Parathyroid adenoma (tissue), 2 donors: ENCODE results near the gene DCP1B.

ENCODE experiments used
- H2AFZ ChIP-seq: fragments of 300-600 bp; sonication (generic); one replicate; pipeline ENCODE4 v1.7.0; 2017; ENCODE audit warnings: antibody characterized with exemption, mild to moderate bottlenecking
- H3K27ac ChIP-seq: fragments of 300-600 bp; sonication (generic); one replicate; pipeline ENCODE4 v1.7.0; 2017
- H3K27me3 ChIP-seq: fragments of 300-600 bp; sonication (generic); one replicate; pipeline ENCODE4 v1.7.0; 2017; ENCODE audit warnings: low read length; ENCODE audit not compliant: control insufficient read depth, insufficient read depth
- H3K36me3 ChIP-seq: fragments of 300-600 bp; sonication (generic); one replicate; pipeline ENCODE4 v1.7.0; 2017; ENCODE audit warnings: low read length; ENCODE audit not compliant: control insufficient read depth, insufficient read depth
- H3K4me1 ChIP-seq: fragments of 300-600 bp; sonication (generic); one replicate; pipeline ENCODE4 v1.7.0; 2017; ENCODE audit warnings: control low read depth
- H3K4me2 ChIP-seq: fragments of 300-600 bp; sonication (generic); one replicate; pipeline ENCODE4 v1.7.0; 2017; ENCODE audit warnings: low read length
- H3K4me3 ChIP-seq: fragments of 300-600 bp; sonication (generic); one replicate; pipeline ENCODE4 v1.7.0; 2017; ENCODE audit warnings: low read depth, low read length
- H3K79me2 ChIP-seq: fragments of 300-600 bp; sonication (generic); one replicate; pipeline ENCODE4 v1.7.0; 2017; ENCODE audit warnings: control low read depth
- H3K9ac ChIP-seq: fragments of 300-600 bp; sonication (generic); one replicate; pipeline ENCODE4 v1.7.0; 2017; ENCODE audit warnings: mild to moderate bottlenecking
- H3K9me3 ChIP-seq: fragments of 300-600 bp; sonication (generic); one replicate; pipeline ENCODE4 v1.7.0; 2017; ENCODE audit warnings: low read length; ENCODE audit not compliant: control insufficient read depth
- TF ChIP-seq, protein P1 (sequence below): fragments of 300-600 bp; sonication (generic); IDR thresholded peaks from one replicate; pipeline ENCODE4 v1.7.0; 2017; ENCODE audit warnings: antibody characterized with exemption, mild to moderate bottlenecking
- donor health status: primary hyperparathyroidism.

The DCP1B gene

DNA sequence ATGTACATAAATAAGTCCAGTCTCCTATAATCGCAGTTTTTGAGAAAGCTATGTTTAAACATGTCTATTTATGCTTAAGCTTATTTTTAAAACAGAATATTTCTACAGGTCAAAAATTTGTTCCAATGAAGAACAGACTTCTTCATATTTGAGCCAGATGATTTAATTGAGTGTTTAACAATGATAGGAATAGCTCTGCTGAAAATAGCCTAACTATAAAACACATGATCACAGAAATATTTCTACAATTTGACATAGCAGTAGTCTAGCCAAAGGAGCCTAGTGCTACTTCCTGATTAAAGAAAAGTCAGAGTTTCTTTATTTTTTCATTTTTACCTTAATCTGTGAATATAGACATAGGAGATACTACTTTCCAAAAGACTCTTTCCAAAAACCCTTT lies 29.4 kb downstream of the DCP1B start:
- H3K79me2 ChIP-seq, result no peaks in the 10 kb centered on the region
- no peaks in the 10 kb centered on the region for H3K4me1 ChIP-seq
- H3K4me2 ChIP-seq, result no peak overlapping the region
- H2AFZ ChIP-seq, result no peak overlapping the region
- H3K36me3 ChIP-seq, result no peaks in the 10 kb centered on the region
- no peak overlapping the region for H3K4me3 ChIP-seq
- H3K27ac ChIP-seq, result no peak overlapping the region
- H3K9me3 ChIP-seq, result no peaks in the 10 kb centered on the region
- H3K9ac ChIP-seq, result no peak overlapping the region
- TF ChIP-seq, protein P1, sequence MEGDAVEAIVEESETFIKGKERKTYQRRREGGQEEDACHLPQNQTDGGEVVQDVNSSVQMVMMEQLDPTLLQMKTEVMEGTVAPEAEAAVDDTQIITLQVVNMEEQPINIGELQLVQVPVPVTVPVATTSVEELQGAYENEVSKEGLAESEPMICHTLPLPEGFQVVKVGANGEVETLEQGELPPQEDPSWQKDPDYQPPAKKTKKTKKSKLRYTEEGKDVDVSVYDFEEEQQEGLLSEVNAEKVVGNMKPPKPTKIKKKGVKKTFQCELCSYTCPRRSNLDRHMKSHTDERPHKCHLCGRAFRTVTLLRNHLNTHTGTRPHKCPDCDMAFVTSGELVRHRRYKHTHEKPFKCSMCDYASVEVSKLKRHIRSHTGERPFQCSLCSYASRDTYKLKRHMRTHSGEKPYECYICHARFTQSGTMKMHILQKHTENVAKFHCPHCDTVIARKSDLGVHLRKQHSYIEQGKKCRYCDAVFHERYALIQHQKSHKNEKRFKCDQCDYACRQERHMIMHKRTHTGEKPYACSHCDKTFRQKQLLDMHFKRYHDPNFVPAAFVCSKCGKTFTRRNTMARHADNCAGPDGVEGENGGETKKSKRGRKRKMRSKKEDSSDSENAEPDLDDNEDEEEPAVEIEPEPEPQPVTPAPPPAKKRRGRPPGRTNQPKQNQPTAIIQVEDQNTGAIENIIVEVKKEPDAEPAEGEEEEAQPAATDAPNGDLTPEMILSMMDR, result no peak
- H3K27me3 ChIP-seq, result no peaks in the 10 kb centered on the region

DNA sequence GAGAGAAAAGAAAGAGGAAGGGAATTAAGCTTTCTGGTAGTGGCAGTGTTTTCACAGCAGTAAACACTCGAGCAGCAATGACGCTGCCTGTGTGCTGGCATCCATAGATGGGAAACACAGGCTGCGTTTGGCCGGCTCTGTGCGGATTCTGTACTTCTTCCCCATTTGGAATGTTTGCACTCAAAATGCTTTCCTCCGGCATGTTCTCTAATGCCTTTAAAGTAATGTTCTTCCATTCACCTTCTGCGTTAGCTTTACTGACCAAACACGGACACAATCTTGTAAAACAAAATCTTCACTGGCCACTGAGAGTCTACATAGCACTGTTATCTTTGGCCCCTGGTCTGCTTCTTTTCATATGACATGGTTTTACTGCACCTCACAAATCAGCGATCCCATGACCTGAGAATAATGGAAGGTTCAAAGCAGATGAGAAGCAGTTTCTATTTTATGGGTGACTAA lies 31.4 kb downstream of the DCP1B start:
- no peak overlapping the region for H3K4me2 ChIP-seq
- TF ChIP-seq, protein P1, result no peak
- no peak overlapping the region for H3K4me3 ChIP-seq
- H3K9ac ChIP-seq, result no peak overlapping the region
- no peaks in the 10 kb centered on the region for H3K36me3 ChIP-seq
- no peak overlapping the region for H2AFZ ChIP-seq
- no peak overlapping the region for H3K27ac ChIP-seq
- H3K4me1 ChIP-seq, result no peaks in the 10 kb centered on the region
- H3K27me3 ChIP-seq, result no peaks in the 10 kb centered on the region
- H3K9me3 ChIP-seq, result no peaks in the 10 kb centered on the region
- no peaks in the 10 kb centered on the region for H3K79me2 ChIP-seq

DNA sequence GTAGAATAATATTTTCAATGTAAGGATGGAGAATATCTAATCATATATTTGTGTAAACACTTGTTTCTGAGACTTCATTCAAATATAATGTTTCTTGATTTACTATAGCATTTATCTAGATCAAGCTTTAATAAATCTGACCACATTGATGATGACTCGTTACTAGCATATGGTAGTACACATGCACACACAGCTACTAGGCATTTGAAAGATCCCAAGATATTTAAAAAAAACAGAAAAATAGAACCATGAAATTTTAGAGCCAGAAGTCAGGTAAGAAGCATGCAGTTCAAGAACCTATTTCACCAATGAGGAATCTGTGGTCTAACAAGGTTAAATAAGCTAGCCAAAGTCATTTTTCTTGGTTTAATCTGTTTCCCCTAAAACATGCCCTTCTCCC lies 32.0 kb downstream of the DCP1B start:
- no peak overlapping the region for H3K9ac ChIP-seq
- H3K4me2 ChIP-seq, result no peak overlapping the region
- H3K36me3 ChIP-seq, result no peaks in the 10 kb centered on the region
- no peaks in the 10 kb centered on the region for H3K79me2 ChIP-seq
- H3K27ac ChIP-seq, result no peak overlapping the region
- no peaks in the 10 kb centered on the region for H3K4me1 ChIP-seq
- TF ChIP-seq, protein P1, result no peak
- H3K9me3 ChIP-seq, result no peaks in the 10 kb centered on the region
- H2AFZ ChIP-seq, result no peak overlapping the region
- H3K27me3 ChIP-seq, result no peaks in the 10 kb centered on the region
- no peak overlapping the region for H3K4me3 ChIP-seq

DNA sequence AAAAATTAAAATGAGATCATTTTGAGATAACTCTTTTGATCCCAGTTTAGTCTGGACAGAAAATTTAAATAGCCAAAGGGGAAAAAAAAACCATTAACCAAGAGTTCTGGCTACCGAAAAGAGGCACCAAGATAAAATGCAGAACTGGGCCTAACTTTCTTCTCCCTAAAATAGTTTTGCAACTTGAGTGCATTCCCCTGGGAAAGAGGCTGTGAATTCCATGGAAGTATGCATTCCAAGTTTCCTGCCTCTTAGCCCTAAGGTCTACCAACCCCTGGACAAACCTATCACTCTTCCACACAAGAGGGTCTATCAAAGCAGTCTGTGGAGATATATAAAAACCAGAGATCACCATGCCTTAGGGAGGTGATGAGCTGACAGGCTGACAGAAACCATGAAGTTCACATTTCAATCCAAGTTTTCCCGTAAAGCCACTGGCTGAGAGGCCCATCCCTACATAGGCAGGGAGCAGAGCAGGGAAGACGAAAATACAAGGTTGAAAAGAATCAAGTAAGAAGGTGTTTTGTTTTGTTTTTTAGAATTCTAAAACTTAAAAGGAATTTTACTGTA lies 33.8 kb downstream of the DCP1B start:
- H3K27me3 ChIP-seq, result no peaks in the 10 kb centered on the region
- H3K4me1 ChIP-seq, result no peaks in the 10 kb centered on the region
- H3K9ac ChIP-seq, result no peak overlapping the region
- no peak overlapping the region for H2AFZ ChIP-seq
- no peak overlapping the region for H3K4me3 ChIP-seq
- TF ChIP-seq, protein P1, result no peak
- H3K79me2 ChIP-seq, result no peaks in the 10 kb centered on the region
- no peaks in the 10 kb centered on the region for H3K9me3 ChIP-seq
- H3K36me3 ChIP-seq, result no peaks in the 10 kb centered on the region
- H3K4me2 ChIP-seq, result no peak overlapping the region
- no peak overlapping the region for H3K27ac ChIP-seq

DNA sequence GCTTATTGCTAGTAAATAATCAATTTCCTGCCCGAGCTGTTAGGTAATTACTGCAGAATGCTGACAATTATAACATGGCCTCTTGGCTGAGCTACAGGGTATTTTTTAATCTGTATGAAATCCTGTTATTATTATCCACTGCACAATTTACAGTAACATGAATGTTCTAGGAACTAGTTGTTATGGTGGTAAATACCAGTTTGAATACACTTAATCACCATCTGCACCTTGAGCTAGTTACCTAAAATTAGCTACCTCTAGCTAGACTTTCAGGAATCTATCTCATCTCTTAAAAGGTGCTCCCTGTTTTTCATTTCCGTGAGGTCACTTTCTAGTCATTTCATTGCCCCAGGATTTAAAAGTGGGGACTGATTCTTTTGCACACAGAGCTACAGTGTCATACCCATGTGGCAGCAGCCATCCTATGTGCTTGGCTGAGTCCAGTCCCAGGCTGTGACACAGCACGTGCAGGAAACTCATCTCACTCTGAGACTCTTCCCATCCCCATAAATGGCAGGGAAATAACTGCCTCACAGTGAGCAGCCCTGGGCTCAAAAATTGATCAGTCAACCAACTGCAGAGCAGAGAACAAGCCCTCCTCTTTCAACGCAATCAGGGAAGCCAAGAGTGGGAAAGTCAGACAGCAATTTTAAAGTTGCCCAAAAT lies 37.6 kb downstream of the DCP1B start:
- TF ChIP-seq, protein P1, result no peak
- Histone ChIP-seq H3K4me2 (no peak overlapping the region), H3K4me1 (no peaks in the 10 kb centered on the region), H3K27ac (no peak overlapping the region), H2AFZ (no peak overlapping the region), H3K27me3 (no peaks in the 10 kb centered on the region), H3K36me3 (no peaks in the 10 kb centered on the region), H3K9me3 (no peaks in the 10 kb centered on the region), H3K9ac (no peak overlapping the region), H3K4me3 (no peak overlapping the region), H3K79me2 (no peaks in the 10 kb centered on the region)
